Stimulated activated CD4-positive, alpha-beta T cell treated with anti-CD3 and anti-CD28 coated beads, Interleukin-15, amount 100 ng/mL, for 1 hour (primary cell): Measurements from ENCODE around the gene NTF3.

ENCODE experiments used
- DNase-seq, 2 donors: peaks; one replicate each; pipeline ENCODE4 v3.0.0-alpha.2; 2020; ENCODE audit warnings: low read depth in 1 of 2, low spot score in 1 of 2

The NTF3 gene

DNA sequence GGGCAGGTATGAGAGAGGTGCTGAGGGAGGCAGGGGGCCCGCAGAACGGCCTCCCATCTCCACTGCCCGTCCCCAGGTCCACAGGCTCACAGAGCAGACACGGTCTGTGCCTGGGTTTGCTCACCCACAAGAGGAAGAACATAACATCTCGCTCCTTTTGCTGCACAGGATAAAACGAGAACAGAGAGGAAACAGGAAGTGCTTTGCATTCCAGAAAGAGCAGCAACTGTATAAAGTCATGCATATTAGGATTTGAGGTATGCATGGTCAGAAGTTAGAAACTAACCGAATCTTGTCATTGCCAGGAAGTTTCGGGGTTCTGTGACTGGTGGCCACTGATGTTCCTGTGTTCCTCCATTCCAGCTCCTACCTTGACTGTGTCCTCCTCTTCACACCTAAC is 25.0 kb downstream of the NTF3 start:
- DNase-seq: no peak

DNA sequence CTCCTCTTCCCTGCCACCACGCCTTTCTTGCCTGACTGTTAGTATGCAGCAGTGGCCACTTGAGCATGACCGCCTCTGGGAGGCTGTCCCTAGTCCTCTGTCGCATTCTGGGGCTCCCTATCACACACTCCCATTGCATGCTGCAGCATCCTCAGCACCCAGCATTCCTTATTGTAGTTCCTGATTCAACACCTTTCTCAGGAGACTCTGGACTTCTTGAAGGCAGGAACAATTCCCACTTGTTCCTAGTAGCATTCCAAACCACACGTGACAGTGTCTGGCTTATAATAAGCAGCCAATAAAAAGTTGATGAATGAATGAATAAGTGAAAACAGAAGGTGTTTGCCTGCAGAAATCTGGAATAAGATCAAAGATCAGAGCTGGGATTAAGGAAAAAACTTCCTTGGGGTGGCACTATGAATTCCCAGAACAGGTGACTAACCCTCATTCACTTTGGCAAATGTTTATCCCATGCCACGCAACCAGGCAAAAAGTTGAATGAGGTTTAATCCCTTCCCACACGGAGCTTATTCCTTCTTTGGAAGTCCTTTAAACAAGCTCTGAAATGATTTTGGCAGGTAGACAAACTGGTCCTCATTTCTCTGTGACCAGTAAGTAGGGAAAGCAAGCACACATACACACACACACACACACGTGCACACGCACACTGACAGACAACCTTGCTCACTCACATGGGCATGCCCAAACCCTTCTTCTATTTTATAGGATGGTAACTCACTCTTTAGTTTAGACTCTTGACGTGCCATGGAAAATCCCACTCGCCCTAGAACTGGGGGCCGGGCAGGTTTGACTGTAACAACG is 26.5 kb downstream of the NTF3 start:
- no peak for DNase-seq

DNA sequence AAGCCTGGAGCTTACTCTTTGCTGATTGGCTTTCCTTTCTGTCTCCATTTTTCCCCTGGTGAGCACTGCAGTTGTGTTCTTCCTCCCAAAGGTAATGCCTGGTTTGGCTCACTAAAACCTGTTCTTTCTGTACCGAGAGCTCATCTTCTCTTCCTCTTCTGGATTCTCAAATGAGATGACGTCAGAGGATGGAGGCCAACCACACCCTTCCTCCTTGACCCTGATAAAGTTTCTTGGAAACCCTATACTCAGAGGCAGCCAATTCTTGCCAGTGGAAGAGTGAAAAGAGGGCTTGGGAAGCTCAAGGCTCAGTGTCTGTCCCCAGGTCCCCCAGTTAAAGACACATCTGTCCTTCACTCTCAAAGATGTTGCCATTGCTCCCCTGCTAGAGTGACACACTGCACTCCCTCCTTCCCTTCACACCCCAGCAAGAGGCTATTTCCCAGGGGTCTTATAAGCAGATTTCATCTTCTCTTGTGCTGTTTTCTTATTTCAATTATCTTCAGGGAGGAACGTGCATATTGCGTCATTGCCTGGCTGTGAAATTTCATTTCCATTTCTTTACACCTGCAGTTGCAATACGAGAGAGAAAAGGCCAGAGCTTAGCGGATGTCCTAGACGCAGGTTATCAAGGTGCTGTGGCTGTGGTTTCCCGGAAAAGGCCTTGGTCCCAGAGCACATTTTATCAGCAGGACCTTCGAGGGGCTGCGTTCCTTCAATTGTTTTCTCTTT is 27.3 kb downstream of the NTF3 start:
- DNase-seq: no peak

DNA sequence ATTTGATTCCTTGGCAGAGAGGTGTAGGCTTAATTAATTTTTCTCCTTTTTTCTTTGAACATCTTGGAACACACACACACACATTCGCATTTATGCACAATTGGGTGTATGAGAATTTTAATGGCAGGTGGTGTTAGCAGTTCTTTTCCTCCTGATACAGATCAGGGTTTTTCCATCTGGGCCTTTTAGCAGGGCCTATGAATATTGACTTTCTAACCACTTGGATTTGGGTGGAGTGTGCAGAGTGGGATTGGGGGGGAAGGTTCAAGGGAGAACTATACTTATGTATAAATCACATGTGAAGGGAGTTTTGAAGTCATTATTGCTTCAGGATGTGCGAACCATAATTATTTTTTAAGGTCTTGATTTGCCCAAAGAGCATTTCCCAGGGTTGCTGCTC is 28.9 kb downstream of the NTF3 start:
- DNase-seq: no peak

DNA sequence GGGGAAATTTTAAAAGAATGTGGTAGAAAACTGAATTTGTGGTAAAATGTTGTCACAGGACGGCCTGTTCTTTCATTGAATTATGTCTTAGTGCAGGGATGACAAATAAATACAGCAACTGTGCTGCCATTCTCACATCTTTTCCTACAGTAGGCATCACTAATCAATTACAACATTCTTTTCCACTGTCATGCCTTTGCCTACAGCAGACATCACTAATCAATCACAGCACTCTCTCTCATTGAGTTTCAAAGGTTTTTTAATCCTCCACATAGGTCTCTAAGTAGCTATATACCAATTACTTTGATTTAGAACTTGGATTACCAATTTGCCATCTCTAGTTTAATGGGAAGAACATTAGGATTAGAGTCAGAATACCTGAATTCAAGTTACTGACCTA is 30.1 kb downstream of the NTF3 start:
- DNase-seq: no peak

DNA sequence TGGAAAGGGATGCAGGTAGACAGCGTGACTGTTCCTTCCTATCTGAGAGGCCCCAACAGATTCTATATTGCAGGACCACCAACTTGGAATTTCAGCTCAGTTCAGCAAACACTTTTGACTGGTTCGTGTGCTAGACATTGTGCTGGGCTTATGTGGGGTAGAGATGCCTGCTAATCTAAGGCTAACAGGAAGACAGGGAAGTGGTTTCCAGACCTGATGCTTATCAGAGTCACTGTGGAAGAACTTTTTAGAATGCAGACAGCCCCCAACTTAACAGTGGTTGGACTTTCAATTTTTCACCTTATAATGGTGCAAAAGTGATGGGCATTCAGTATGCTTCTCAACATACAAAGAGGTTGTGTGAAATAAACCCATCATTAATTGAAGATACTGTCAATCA is 32.2 kb downstream of the NTF3 start:
- DNase-seq: no peak

DNA sequence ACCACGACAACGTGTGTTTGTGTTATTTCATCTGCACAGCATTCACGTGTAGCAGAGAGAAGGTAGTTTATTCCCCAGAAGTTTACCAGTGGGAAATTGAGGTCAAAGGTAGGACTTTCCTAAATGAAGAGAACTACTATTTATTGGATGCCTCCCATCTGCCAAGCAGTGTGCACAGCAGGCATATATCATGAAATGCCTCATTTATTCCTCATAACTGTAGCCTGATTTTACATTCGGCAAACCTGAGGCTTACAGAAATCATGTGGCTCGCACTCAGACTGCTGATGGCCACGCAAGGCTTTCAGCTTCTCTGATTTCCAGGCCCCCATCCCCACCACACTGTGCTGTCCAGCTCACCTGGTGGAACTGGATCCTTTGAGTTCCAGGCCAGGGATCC is 33.5 kb downstream of the NTF3 start:
- DNase-seq: no peak

DNA sequence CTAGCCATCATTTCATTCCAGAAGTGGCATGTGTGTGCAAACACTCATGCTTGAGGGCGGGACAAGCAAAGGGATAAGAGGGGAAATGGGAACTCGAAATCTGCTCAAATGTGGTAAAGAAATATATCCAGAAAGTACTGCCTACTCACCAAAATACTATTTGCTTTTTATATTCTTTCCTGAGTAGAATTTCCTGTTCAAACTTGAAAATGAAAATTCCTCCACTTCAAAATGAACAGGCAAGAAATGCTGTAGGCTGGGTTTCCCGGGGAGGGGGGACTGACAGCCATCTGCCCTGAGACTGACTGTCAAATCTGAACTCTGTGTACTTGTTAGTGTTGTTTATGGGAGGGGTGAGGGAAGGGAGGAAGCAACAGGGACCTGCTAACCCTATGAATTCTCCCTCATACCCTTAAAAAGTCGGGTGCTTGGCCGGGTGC is 34.6 kb downstream of the NTF3 start:
- no peak for DNase-seq

DNA sequence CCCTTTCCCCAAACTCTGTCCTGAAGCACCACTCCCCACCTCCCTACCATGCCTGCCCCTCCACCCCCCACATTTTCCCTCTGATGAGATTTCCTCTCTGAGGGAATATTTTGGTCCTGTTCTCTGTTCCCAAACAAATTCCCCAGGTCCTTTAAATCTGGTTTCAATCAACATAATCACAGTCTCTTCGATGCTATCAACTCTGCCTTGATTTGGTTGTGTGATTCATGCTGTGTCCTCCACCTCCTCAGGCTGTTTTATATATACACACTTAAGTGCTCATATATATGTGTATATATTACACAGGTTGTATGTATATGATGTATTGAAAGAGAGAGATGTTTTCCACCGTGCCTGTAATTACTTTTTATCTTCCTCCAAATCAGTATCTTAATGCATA is 36.0 kb downstream of the NTF3 start:
- DNase-seq: no peak

DNA sequence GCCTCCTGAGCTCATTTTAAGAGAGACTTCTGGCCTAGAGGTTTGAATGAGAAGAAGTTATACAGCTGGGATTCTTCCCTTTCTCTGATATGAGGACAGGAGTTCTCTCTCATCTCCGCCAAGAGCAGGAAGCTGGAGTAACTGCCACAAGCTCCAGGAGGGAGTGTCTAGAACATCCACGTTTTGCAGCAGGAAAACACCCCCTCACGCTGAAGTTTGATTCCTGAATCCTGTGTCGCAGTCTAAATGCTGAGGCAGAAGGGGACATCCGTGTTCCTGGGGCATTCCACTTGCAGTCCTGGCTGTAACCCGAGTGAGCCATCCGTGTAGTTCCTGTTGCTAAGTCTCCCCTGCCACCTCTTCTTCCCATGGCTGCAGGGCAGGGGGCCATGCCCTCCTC is 38.3 kb downstream of the NTF3 start:
- no peak for DNase-seq

DNA sequence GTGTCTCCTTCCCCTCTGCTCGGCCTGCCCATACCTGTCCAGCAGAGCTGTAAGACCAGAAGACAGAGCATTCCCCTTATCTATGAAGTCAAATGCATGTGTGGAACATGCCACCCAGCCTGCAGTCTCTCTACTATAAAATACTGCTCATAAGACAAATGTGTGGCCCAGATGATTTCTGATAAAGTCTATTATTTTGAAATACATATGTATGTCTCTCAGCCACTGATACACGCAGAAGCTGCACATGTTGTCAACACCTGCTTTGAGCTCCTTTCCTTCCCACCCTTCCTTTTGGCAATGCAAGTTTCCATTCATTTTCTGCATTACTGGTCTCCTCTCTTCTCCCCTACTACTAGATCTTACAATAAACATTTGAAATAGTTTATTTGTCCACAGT is 38.8 kb downstream of the NTF3 start:
- DNase-seq: no peak

DNA sequence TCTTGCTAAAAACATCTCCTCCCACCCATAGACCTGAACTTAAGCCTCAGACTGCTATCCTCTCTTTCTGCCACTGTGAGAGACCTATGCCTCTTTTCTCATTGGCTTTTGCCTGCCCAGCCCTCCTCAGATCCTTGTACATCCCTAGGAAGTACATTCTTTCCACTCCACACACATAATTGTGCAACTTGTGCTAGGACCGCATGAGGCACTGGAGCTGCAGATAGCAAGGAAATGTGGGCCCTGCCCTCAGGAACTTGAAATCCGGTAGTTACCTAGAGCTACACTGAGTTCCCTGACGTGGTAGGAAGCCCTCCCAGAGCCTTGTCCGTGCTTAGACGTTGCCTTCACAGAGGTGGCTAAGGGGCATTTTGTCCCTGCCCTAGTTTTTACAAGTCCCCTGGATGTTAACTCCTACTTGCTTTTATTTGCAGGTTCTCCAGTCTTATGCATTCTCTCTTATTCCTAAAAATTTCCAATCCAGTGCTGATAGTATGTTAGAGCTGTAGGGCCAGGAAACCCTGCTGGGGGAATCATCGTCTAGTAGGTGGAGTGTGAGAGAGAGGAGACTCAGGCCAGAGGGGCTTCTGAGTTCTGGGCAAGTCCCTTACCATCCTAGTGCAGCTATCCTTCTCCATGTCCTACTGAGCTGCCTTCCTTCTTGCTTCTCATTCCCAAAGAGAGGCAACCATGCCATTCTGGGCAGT is 41.3 kb downstream of the NTF3 start:
- DNase-seq: no peak

DNA sequence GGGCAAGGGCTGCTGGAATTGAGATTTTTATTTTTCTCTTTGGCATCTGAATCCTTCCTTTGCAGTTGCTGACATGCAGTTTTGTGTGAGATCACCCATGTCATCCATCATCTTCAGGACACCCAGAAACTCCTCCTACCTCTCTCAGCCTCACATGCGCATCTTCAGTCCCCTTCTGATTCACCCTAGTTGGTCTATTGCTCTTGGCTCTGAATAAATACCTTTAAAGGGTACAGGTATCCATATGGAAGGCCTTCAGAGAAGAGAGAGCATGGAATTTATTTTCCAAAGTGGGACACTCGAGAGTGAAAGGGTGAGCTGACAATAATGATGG is 41.8 kb downstream of the NTF3 start:
- DNase-seq: no peak

DNA sequence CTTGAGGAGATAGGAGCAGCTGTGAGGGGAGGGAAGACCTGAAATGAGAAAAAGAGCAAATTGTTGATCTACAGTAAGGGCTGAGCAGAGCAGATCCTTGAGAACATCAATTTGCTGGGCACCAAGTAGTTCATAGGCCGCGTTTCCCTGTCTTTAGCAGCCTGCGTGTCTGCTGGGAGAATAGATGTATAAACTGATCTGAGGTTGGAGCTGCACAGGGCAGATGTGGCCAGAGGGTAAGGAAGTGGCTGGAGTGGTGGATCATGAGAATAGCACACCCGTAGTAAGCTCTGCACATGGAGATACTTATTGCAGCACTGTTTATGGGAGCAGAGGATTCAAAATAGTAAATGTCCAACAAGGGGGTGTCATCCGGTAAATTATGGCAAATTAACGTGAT is 44.4 kb downstream of the NTF3 start:
- DNase-seq: no peak

DNA sequence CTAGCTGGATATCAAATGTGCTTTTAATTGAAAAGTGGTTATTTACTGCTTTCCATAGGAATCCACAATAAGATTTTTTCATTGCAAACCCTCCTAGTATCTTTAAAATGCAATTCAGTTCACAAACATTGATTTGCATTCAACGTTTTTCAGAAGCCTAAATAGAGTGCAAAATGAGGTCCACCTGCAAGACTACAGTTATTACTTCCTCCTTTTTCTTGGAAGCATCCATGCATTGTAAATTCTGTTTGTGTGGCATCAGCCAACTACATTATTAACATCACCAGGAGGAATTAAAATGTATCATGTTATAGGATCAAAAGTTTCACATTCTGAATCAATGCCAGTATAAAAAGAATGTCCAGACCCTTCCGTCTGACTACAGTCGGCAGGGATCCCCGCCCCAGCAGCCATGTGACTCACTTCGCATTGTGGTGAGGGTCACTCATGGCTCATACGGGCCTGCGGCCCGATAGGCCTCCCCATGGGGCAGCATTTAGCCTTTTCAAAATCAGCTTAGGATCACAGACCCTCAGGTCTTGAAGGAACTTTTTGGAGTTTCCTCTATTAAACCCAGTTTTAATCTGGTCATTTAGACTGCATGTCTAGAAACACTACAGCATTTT is 46.3 kb downstream of the NTF3 start:
- no peak for DNase-seq

DNA sequence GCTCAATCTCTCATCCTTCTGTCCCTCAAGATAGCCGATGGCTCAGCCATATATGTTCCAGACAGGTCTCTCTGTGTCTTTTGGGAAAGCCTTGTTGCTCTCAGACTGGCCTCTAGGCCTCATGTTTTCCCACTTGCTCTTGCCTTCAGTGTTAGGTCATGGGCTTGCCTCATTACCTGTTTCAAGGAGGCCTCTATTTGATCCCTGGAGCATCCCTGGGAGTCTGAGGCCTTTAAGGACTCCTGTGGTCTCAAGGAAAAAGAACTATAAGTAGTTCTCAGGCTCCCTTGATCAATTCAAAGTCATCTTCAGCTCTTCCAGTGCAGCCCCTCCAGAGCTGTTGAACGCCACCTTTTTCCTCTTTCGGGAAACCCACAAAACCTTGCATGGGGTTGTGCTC is 47.9 kb downstream of the NTF3 start:
- no peak for DNase-seq

DNA sequence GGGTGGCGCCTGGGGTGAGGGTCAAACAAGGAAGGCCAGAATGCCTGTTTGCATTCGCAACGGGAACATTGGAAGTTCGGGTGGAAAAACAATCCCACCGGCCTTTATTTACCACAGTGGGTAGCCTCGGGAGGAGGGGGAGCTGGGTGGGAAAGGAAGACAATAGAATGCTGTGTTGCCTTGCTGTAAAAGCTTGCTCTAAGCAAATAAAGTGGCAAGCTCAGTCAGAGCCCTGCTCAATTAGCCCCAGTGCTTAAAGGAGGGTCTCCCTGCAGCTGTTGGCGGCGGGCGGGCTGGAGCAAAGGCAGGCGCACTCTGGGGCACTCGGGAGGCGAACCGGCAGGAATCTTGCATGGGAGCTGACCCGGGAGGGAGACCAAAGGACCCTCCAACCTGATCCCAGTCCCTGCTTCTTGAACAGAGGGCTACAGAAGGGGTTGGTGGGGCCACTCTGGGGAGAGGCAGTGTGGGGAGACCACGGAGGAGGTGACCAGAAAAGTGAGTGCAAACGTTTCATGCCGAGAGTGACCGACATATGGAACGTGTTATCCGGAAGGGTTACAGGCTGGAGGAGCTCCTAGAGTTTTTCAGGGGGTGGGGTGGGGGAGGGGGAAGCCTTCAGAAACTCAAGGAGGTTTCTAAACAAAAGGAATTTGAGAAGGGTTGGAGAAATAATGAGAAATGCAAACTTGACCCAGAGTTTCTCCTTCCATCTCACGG is 48.5 kb downstream of the NTF3 start:
- no peak for DNase-seq

DNA sequence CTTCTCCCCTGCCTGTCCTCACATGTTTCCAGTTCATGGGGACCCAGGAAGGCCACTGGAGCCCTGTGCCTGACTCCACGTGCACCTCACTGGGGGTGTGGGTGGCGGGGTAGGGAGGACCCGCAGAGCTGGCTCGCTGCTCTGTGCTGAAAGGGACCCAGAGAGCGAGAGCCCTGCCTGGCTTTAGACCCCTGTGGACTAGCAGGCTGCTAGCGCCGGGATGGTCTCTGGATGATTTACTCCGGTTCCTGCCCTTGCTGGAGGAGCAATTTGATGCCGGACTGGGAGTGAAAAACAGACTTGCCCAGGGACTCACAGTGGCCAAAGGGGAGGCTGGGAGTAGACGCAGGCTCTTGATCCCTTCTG is 49.0 kb downstream of the NTF3 start:
- DNase-seq: no peak

DNA sequence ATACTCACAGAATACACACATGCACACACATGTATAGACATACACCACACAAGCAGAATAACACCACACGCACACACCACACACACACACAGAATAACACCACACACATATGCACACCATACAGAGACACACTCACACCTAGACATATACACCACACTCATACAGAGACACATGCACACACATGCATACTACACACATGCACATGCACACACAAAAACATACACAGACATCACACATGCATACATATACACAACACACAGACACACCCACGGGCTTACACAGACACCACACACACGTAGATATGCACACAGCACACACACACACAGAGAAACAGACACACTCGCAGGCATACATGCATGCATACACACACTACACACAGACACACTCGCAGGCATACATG is 49.7 kb downstream of the NTF3 start:
- DNase-seq: no peak

DNA sequence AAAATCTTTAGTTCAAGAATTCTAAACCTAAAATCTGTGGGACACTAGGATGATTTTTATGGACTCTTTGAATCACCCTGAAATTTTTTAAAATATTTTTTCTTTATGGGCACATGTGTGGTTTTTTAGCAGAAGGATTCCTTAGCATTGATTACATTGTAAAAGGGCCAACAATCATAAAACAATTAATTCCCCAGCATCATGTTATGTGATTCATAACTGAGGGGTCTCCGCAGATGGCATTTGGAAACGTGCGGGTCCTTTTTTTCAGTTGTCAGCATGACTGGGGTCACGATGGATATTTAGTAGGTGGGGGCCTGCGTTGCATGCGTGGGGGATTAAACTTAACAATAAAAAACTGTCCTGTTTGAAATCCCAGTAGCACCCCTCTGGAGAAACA is 52.5 kb downstream of the NTF3 start:
- no peak for DNase-seq

DNA sequence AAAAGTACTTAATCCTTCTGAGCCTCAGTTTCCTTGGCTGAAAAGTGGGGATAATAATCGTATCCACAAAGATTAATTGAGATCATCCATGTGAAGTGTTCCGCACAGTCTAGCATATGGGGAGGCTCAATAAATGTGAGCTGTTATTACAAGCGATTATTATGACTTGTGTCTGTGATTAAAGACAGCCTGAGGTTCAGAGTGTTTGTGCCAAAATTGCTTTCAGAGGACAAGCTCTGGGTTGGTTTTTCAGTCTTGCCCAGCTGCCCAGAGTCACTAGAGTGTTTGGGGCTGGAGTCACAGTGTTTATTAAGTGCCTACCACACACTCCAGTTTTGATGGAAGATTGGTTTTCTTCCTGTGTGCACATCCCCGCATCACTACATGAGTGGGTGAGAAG is 53.5 kb downstream of the NTF3 start:
- DNase-seq: no peak
